GM10847 (cell line): ENCODE measurements around the gene DLG2.

Source experiments
- POLR2A ChIP-seq: IDR thresholded peaks from 2 replicates; pipeline ENCODE4 v1.6.1; 2011; ENCODE audit not compliant: insufficient read length; ENCODE audit errors: extremely low read depth

DLG2 gene

GRCh38 chr11:84455691-84456090 lies 1171.5 kb downstream of the DLG2 start:
- TF ChIP-seq POLR2A, result no peak

GRCh38 chr11:84452211-84452610 lies 1174.9 kb downstream of the DLG2 start:
- TF ChIP-seq POLR2A, result no peak

- no peak for TF ChIP-seq POLR2A
These were observed 1188.6 kb downstream of the DLG2 start for GRCh38 chr11:84438565-84438964.

- TF ChIP-seq POLR2A, result no peak
These were observed 1189.8 kb downstream of the DLG2 start for GRCh38 chr11:84437071-84437980.

GRCh38 chr11:84430661-84431060 lies 1196.5 kb downstream of the DLG2 start:
- TF ChIP-seq POLR2A, result no peak

- TF ChIP-seq POLR2A, result no peak
These were observed 1201.5 kb downstream of the DLG2 start for GRCh38 chr11:84425673-84426072.

GRCh38 chr11:84420271-84420670 lies 1206.9 kb downstream of the DLG2 start:
- TF ChIP-seq POLR2A, result no peak

GRCh38 chr11:84419616-84420015 lies 1207.5 kb downstream of the DLG2 start:
- no peak for TF ChIP-seq POLR2A

- no peak for TF ChIP-seq POLR2A
These were observed 1212.2 kb downstream of the DLG2 start for GRCh38 chr11:84414920-84415319.

- no peak for TF ChIP-seq POLR2A
These were observed 1213.6 kb downstream of the DLG2 start for GRCh38 chr11:84413549-84413948.

GRCh38 chr11:84412862-84413261 lies 1214.3 kb downstream of the DLG2 start:
- TF ChIP-seq POLR2A, result no peak

- no peak for TF ChIP-seq POLR2A
These were observed 1218.2 kb downstream of the DLG2 start for GRCh38 chr11:84408946-84409411.

GRCh38 chr11:84407091-84407490 lies 1220.1 kb downstream of the DLG2 start:
- no peak for TF ChIP-seq POLR2A

GRCh38 chr11:84398017-84398626 lies 1229.0 kb downstream of the DLG2 start:
- no peak for TF ChIP-seq POLR2A

- no peak for TF ChIP-seq POLR2A
These were observed 1230.6 kb downstream of the DLG2 start for GRCh38 chr11:84396521-84396920.

GRCh38 chr11:84390441-84391078 lies 1236.6 kb downstream of the DLG2 start:
- TF ChIP-seq POLR2A, result no peak
